Stimulated activated CD8-positive, alpha-beta memory T cell treated with anti-CD3 and anti-CD28 coated beads, Interleukin-15, amount 100 ng/mL, for 48 hours (primary cell): ENCODE results near the gene C4orf50.

Source experiments
- DNase-seq, 2 donors: peaks; one replicate each; pipeline ENCODE4 v3.0.0-alpha.2; 2020; ENCODE audit warnings: low read depth in 2 of 2

Gene C4orf50

DNA sequence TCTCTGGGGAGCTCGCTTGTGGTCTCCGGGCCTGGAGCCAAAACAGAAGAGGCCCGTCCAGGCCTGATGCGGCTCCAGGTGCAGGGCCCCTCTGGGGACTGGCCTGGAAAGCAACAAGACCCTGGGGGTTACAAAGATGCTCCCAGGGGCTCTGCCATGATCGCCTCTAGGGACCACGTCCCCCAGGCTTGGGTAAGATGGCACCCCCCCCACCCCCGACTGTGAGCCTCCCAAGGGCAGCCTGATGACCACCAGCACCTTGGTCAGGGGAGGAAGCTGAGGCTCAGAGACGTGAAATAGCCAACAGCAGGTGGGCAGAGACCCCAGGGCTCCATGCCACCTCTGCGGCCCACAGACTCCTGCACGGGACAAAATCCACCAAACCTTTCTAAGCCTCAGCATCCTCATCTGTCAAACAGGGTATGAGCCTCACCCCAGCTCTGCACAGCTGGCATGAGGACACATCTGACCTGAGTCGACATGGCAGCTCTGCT lies 25.4 kb downstream of the C4orf50 start:
- DNase-seq, result no peak

DNA sequence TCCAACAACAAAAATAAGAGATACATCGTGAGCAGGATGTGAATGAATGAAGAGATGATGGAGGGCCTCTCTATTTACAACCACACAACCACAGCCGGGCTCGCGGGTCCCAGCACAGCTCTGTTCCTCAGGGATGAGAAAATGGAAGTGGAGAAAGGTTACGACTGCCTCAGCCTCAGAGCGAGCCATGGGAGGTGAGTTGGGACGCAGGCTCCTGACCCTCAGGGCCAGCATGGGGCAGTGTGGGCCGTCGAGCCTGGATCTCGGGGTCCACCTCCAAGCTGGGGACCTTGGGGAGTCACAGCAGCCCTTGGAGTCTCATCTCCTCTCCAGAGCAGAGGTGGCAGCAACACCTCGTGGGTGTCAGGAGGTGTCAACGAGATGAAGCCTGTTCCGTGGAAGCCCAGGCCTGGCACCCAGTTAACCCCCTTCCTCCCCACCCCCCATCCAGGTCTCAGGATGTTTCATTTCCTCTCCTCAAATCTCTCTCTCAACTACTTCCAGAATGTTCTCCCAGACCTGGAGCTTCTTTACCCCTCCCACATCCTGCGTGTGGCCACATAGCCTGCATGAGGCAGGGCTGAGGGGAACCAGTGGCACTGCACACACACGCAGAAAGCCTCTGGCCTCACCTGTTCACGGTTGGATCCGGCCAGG lies 25.9 kb downstream of the C4orf50 start:
- no peak for DNase-seq

DNA sequence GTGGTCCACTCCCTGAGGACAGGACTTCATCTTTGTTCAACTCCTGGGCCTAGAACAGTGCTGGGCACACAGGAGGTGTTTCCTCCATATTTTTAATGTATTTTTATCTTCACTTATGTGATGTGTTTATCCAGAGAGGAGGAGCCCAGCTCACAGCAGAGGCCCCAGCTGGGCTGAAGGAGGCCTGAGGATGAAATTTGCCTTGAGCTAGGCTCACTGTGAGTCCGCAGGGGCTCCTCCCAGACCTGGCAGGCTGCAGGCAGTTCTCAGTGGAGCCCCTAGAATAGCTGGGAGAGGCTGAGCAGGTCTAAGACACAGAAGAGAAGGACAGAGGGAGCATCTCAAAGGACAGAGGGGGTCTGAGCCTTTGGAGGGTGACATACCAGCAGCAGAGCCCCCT lies 26.8 kb downstream of the C4orf50 start:
- no peak for DNase-seq

DNA sequence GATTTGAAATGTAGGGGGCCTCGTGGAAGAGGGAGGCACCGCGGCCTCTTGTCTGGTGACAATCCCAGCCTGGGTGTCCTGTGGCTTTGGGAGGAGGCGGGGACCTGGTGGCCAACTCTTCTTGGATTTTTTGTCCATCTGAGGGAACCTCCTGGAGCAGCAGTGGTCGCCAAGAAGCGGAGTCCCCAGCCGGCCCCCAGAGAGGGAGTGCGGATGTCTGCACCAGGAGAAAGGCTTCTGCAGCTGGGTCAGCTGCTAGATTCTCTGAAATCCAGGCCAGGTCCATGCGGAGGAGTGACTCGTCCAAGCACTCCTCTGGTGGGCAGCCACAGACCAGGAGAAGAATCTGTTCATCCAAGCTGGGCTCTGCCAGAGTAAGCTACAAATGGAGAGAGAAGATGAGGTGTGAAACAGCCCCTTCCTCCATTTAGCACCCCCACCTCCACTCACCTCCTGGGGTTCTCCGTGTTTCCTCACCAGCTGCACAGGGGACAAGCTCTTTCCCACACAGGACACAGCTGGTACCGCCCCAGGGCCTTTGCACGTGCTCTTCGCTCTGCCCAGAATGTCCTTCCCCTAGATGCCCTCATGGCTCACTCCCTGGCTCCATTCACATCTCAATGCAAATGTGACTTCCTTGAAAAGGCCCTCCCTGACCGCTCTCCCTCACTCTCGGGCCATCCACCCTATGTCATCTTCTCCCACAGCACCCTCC lies 27.6 kb downstream of the C4orf50 start:
- no peak for DNase-seq

DNA sequence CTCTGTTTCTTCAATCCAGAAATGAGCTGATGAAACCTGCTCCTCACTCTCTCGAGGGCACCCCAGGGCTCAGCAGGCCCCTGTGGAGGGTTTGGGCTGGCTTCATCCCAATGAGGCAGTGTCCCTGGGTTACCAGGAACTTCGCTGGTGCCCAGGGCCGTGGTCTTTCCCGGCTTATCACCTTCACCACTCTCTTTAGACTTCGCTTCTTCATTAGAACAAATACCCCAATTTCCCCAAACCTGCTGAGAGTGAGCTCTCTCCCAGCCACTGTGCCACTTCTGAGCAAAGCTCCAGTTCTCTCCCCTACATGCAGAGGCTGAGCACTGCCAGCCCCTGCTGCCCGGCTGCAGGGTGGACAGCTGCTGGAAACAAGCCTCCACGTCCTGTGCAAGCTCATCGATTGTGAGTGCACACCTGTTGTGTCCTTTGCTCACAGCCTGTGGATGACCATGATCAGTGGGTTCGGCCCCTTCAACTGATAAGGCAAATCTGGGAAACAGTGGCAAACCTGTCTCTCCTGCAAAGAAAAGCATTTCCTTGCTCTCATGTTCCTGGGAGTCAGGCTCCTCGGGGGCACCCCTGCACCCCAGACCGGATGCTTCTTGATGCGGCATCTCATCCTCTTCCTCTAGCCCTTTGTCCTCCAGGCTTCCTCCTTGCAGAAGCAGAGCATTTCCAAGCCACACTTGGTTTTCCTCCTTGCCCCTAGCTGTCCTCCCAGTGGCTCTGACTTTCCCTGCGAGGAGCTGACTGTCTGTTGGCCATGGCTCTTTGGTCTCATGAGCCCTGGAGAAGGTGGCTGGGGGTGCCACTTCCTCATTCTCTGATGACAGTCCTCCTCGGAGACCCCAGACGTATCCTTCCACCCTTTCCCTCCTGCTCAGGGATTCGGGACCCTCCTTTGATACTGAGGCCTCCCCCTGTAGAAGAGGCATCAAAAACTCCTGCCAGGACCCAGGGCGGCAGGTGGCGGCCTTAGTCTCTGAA lies 28.7 kb downstream of the C4orf50 start:
- DNase-seq, result no peak

DNA sequence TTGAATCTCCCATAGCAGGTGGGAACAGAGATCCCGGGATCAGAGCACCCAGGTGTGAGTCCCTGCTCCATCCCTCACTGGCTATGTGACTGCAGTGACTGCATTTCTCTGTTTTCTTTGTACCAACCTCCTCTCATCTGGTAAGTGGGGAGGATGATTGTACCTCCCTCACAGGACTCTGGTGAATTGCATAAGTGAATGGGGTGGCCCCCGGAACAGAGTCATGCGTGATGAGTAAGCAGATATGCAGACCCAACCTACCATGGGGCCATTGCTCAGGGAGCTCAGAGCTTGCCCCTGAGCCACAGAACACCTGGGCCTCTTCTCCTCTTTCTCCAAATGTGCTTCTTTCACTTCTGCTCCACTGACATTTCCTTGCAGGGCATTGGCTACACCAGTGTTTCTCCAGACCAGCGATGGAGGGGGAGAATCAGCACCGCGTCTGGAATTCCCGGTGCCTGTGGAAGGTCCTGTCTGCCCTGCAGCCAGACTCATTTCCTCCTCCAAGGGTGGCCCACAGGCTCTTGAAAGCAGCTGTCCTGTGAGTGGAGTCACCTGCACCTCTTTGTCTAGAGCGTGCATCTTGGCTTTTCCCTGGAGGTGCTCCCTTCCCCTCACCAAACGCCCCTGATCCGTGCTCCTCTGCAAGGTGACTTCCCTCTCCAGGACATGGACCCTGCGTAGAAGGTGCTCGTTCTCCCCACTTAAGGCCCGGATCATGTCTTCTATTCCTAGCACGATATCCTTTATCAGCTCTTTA lies 30.0 kb downstream of the C4orf50 start:
- no peak for DNase-seq

DNA sequence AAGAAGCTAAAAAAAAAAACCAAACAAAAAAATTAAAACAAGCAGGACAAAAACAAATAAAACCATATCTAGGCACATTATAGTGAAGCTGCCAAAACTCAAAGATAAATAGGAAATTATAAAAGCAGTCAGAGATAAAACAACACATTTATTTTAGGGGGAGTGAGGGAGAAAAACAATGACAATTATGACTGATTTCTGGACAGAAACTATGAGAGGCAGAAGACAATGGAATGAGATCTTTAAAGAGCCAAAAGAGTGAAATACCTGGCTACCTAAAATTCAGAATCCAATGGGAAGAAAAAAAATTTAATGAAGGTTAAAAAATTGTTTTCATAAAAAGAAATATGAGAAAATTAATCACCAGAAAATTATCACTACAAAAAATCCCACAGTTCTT lies 33.4 kb downstream of the C4orf50 start:
- no peak for DNase-seq

DNA sequence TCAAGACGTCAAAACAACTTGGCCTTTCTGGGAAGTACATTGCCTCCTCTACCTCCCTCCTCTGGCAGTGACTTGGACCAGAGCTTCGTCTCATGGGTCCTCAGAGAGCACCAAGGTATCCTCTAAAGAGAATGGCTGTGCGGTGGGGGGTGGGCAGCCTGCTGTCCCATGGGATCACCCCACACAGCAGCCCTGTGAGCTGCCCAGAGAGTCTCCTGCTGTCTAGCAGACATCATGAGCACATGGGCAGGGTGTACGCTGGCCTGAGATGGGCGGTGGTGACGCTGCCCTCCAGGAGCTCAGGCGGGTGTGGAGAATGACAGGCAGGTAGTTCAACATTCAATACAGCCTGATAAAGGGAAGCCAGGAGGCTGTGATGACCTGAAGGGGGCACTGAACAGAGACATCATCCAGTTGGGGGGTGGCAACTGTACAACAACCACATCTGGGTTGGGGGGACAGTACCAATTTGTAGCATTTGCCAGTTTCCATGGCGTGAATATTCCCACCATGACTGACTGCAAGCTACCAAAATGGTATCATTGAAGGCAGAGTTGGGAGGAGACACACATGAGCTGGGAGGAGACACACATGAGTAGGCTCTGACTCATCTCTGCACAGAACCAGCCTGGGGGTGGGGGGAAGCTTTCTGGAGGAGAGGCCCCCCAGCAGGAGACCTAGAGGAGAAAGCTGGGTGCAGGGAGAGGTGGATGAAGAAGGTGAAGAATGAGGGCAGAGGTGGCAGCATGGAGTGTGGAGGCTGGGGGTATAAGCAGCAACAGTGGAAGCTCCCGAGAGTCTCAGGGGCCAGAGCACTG lies 35.9 kb downstream of the C4orf50 start:
- DNase-seq, result no peak

DNA sequence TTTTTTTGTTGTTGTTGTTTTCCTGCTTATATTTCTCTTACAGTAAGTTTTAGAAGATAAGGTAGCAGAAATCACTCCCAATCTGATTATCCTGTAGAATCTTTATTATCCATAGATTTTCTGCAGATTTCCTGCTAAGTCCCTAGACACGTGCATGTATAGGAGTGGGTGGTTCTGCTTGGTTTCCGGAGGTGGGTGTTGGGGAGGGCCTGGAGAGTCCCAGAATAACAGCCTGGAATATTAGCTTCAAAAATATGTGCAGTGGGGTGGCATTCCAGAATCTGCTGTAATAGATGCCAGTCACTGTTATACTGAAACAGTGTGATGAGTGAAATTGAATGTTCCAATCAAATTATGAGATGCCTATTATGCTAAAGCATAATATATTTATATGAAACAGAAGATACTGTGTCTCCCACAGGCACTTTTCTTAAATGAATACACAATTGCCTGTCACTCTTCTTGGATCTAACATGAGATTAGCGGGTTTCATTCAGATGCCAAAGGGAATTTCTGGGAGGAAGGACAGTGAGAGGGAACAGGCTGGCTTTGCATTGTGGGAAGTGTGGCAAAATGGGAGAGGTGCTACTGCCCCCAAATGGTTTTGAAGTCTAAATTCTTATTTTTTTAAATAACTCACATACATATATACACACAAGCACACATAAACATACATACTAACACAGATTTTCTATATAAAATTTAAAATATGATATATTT lies 37.6 kb downstream of the C4orf50 start:
- DNase-seq, result no peak

DNA sequence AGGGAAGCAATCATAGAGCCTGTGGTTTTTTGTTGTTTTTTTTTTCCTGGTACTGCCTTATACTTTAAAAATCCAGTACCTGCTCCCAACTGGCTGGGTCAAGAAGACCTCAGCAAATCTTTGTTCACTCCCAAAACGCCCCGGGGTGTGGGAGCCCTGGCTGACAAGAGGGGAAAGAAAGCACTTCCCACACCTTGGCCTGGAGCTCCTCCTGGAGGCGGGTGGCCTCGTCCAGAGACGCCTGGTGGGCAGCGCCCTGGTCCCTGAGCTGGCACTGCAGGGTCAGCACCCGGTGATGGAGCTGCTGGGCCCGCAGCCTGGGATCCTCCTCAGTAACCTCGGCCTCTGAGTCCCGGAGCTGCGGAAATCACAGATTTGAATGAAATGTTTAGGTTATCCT lies 38.2 kb downstream of the C4orf50 start:
- no peak for DNase-seq

DNA sequence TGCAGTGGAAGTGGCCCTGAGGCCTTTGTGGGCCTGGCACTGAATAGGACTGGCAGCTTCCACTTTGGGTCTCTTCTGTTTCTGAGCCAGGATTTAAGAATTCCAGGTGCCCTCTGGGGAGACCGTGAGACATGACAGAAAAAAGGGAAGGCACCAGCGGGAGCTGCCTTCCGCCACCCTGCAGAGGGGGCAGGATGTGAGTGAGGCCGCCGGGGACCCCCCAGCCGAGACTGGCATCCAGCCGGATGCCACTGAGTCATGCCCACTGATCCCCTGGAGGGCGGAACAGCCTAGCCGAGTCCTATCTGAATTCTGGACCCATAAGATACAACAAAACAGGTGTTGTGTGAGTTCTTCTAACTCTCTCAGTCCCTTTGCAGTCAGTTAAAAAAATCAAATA lies 41.3 kb downstream of the C4orf50 start:
- no peak for DNase-seq

DNA sequence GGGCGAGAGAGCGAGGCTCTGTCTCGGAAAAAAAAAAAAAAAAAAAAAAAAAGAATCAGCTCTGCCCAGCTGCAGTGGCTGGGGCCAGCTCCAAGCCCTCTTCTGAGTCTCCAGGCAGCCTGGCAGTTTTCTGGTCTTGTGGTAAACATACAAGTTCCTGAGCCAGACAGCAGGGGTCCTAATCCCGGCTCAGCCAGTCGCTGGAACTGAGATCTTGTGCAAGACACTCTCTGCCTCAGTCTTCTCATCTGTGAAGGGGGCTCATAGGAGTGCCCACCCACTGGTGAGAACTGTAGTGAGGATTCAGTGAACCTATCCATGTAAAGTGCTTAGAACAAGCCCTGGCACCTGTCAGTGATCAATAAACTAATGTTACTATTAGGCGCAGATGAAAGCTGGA lies 41.8 kb downstream of the C4orf50 start:
- DNase-seq, result no peak

DNA sequence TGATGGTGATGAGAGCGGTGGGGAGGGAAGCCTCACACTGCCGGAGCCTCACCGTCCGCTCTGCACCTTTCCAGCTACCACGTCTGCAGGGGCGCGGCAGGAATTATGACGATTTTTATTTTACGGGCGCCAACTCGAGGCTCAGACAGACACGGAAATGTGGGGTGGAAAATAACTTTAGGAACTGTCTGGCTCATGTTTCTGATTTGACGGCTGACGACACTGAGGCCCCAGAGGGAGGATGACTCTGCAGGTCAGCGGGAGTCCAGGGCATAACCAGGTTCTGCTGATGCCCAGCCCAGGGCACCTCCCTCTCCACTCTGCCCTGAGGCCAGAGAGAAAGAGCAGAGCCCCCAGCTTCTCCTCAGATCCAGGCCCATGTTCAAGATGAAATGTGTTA lies 43.9 kb downstream of the C4orf50 start:
- DNase-seq, result no peak

DNA sequence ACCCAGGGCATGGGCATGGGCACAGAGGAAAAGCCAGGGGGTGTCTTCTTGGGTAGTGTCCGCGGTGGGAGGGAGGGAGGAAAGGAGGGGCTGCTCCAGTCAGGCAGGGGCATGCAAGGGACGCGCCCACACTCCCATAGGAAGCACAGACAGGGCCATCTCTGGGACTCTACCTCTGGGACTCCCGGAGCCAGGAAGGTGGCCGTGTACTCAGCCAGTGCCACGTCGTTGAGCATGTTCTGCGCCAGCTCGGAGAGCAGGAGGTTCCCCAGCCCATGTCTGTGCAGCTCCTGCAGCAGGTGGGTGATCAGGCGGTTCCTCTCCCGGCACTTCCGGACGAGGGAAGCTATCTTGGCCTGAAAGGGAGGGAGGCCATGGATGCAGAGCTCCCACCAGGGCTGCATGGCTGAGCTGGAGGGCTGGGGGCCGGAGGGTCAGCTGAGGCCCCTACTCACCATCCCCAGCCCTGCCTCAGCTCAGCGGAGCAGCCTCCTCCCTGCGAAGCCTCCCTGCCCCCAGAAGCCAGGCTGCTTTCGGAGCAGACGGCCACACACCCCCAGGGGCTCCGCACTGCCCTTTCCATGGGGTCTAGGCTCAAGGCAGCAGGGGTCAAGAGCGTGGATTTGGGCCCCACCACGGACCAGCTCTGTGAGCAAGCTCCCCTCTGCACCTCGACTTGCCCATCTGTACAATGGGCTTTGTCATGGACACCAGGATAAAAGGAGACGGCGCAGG lies 44.6 kb downstream of the C4orf50 start:
- no peak for DNase-seq

DNA sequence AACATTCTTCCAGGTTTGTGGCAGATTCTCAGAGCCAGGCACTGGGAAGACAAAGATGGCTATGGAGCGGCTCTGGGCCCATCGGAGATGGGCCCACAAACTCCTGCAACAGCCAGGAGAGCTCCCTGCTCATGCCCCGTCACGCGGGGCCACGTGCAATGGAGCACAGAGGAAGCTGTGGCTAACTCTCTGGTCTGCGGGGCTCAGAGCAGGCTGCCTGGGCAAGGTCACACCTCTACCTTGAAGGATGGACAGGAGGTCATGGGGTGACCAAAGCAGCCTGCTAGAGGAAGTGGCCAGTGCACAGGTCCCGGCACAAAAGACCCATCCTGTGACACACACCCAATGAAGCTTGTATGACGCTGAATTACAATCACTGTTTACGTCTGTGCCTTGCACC lies 45.2 kb downstream of the C4orf50 start:
- no peak for DNase-seq

DNA sequence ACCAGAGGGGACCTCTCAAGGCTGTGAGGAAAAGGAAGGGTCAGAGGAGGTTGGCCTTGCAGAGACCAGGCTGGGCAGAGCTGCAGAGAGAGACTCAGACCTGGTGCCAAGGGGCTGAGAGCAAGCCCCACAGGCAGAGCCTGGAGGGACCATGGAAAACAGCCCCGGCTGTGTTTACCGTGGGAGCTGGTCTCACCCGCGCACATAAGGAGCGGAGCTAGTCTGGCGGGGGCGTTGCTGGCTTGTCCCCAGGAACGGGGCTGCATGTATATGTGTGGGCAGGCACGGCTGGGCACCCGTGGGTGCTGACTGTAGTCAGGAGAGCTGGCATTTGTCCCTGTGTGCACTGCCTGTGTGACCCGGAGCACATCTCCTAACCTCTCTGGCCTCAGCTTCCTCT lies 45.7 kb downstream of the C4orf50 start:
- no peak for DNase-seq

DNA sequence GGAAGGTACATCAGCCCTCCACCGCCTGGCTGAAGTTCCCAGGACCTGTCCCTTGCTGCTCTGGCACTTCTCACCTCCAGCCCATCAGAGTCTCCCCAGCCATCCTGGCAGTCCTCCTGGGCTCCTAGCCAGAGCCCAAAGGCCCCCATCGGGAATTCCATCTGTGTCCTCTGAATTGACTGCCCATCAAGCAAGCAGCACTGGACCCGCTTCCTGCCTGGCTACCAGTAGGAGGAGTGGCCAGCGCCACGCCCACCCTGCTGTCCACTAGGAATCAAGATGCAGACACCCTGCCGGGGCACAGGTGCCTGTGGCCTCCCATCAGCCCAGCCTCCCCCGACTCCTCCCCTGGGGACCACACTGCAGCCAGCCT lies 47.2 kb downstream of the C4orf50 start:
- no peak for DNase-seq

DNA sequence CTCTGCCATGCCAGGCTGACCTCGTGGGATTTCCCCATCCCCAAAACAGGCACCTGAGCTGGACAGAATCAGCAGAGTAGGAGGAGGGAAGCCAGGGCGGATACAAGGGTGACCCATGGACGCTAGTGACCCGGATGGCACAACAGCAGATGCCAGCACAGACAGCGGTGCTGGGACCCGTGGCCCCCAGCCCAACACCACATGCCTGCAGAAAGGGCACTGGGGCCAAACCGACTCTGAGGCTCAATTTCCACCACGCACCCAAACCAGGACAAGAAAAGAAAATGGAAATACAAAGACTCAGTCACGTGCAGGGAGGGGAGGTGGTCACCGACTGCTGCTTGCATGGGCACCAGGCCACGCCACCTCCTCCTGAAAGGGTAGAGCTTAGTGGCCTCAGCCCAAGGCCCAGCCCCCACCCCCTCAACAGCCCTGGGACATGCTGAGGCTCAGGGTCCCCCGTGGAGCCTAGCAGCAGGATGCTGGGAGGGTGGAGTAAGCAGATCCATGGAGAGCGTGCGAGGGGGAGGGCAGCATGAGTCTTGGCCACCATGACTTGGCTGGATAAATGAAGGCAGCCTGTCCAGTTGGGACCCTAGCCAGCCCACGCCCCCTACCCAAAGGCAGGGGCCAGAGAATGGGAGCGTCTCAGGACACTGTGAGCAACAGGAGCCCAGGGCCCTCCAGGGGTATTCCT lies 47.7 kb downstream of the C4orf50 start:
- no peak for DNase-seq

DNA sequence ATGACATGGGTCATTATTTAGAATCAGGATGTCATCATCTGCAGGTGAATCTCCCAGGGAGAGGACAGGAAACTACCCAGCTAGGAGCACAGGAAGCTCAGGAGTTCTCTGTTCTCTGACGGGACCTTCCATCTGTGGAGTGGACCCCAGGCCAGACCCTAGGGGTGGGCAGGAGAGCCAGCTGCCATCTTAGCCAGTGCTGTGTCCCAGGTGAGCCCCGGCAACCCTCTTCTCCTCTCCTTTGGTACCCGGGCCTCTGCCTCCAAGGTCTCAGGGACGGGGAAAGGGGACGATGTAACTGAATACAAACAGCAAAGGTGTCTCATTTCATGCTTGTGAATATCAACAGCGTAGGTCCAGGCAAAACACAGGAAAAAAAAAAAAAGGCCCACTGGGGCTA lies 48.5 kb downstream of the C4orf50 start:
- DNase-seq, result no peak
